Inflammatory macrophage treated with lipopolysaccharide for 1 hour (primary cell): ENCODE data around the gene TSHZ2.
A peak's percentile ranks its signal among the peaks of the same experiment; 100 is the strongest.
"Not testable (repeated sequence)": the region's sequence is repeated elsewhere in the genome, so short reads cannot be mapped to it uniquely, and the experiment has no call there.

Experiments
- DNase-seq, 2 donors: peaks; one replicate each; pipeline ENCODE4 v3.0.0-alpha.2; 2020 to 2022

The TSHZ2 gene

DNA sequence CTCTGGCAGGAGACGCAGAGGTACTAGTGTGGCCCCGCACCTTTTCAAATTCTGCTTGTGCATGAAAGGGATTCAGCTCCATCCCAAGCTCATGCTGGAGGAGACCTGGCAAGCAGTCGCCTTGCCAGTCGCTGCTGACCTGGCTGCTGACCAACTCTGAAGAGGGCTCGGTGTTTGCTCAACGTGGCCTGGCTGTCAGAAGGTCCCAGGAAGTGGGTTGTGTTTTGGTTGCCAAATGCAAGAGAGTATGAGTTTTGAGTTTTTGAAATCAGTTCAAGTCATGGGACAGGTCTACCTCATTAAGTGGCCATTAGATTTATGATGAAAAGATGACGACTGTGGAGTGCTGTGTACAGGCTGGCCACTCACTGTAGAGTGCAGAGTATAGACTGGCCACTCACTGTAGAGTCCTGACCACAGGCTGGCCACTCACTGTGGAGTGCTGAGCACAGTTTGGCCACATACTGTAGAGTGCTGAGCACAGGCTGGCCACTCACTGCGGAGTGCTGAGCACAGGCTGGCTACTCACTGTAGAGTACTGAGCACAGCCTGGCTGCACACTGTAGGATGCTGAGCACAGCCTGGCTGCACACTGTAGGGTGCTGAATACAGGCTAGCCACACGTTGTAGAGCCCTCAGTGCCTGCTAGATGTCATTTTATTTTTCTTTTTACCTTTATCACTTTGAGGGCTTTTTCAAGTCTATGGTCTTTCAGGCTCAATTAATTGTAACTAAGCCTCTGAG, 427.6 kb downstream of the TSHZ2 start:
- DNase-seq = no peak

DNA sequence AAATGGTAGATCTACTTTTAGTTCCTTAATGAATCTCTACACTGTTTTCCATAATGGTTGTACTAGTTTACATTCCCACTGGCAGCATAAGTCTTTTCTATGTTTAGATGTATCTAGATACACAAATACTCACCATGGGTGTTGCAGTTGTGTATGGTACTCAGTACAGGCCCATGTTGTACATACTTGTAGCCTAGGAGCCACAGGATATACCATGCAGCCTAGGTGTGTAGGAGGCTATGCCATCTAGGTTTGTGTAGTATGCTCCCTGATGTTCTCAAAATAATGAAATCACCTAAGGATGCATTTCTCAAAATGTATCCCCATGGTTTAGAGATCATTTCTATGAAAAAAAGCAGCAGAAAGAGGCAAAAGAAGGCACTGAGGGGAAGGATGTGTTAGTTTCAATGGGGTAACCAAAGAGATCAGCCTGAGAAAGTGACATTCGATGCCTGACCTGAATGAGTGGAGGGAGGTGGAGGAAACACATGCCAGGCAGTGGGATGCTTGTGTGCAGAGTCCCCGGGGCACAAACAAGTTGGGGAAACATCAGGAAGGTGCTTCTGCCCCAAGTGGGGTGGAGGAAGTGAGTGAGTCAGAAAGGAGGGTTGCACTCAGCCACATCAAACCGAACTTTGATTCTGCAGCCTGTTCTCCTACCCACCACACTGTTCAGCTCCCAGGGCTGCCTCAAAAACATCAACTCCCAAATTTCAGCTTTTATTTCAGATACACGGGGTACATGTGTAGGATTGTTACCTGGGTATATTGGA, 430.3 kb downstream of the TSHZ2 start:
- no peak for DNase-seq

DNA sequence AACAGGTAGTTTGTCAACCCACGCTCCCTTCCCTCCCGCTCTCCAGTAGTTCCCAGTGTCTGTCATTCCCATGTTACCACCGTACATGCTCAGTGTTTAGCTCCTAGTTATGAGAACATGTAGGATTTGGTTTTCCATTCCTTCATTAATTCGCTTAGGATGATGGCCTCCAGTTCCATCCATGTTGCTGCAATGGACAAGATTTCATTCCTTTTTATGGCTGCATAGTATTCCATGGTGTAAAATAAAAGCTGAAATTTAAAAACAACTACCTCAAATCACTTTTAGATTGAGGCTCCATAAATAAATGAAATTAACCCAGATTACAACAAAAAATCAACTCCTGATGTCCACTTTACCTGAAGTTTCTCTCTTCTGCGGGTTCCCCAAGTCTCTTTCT, 430.9 kb downstream of the TSHZ2 start:
- DNase-seq = no peak

DNA sequence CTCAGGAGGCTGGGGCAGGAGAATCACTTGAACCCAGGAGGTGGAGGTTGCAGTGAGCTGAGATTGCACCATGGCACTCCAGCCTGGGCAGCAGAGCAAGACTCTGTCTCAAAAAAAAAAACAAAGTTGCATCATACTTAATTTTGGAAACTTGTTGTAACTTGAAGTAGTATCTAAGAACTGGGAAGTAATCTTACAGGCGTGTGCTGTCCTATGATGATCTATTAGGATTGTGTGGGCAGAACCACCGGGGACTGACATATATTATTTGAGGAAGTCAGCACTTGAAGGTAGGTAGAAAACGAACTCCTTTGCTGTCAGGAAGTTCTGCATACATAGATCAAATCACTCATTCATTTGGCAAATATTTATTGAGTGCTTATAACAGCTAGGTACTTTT, 433.0 kb downstream of the TSHZ2 start:
- DNase-seq = peak; percentile 25 to 58

DNA sequence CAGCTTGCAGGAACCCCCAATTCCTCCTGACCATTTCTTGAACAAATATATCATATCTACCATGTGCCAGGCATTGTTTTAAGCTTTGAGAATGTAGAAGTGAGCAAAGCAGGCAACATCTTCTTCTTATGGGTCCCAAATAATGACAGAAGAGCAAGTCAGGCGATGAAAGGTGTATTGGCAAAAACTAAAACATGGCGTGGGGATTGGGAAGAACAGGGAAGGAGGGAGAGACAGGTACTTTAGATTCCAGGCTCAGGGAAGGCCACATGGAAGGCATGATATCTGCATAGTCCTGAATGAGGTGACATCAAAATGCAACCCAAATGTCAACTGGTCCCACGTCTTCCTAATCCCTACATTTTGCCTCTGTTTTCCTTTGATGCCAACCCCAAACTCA, 434.4 kb downstream of the TSHZ2 start:
- no peak for DNase-seq

DNA sequence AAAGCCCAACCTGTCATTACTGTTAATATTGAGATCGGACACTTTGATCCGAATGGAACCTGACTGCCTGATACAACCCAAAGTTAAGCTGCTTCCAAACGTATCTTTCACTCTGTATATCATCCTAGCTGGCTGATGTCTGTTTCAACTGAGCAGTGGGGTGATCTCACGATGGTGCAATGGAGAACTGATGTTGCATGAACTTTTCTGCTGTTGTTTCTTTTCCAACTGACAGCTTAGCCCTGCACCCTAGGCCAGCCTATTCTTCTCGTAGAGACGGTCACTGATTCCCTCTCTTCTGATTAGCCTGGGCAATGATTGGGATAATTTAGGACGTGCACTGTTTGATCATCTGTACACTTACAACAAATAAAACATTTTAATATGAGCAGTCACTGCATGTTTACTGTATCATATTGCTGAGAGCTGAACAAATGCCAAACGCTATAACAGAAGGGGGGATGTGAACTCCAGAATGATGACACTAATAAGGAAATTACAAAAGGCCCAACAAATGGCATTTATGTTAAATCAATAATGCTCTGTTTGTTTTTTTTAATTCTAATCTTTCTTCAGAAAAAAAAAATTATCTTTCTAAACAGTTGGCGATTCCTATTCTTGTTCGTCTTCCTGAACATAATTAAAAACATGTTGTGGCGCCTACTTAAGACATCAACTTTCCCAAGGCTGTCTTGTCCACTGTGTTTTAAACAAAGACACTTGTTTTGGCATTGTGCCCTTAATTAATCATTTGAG, 436.7 kb downstream of the TSHZ2 start:
- no peak for DNase-seq

DNA sequence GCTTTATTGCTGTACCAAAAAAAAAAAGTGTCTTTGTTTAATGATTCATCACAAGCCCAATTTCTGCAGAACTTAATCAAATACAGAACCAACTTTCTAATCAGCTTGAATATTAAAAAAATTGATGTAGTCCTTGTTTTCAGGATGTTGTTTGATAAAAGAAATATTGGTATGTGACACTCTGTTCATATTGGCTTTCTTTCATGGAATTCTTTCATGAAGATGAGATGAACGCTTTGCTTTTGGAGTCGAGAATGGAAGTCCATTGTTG, 437.2 kb downstream of the TSHZ2 start:
- no peak for DNase-seq

DNA sequence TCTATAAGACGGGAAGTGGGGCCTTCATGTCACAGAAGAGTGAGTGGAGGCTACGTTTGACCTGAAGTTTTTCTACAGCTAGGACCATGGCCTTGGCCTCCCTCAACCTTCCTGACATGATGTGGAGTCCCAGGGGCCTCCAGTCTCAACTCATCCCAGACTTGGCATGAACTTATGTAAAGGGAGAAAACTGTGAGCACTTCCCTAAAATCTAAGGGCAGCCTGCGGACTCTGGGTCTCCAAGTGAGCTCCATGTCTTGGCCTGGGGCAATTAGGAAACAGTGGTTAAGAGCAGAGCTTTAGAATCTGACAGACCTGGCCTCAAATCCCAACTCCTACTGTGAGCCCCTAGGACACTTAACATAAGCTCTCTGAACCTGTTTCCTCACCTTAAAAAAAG, 439.0 kb downstream of the TSHZ2 start:
- DNase-seq = no peak

DNA sequence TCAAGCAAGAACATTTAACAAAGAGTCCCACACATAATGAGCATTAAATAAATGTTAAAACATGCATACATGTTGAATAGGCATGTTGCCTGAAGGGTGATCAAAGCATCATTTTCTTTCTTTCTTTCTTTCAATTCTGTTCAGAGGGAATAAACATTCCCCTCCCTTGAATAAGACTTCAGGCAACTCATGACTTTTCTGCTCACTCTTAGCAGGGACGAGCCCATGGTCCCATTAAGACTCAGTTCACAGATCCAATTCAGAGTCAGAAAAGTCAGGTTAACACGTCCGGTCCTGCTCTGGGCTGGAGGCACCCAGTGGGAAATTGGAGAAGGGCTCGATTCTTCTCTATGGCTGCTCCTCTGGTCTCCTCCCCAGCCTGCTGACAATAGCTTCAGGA, 439.7 kb downstream of the TSHZ2 start:
- no peak for DNase-seq

DNA sequence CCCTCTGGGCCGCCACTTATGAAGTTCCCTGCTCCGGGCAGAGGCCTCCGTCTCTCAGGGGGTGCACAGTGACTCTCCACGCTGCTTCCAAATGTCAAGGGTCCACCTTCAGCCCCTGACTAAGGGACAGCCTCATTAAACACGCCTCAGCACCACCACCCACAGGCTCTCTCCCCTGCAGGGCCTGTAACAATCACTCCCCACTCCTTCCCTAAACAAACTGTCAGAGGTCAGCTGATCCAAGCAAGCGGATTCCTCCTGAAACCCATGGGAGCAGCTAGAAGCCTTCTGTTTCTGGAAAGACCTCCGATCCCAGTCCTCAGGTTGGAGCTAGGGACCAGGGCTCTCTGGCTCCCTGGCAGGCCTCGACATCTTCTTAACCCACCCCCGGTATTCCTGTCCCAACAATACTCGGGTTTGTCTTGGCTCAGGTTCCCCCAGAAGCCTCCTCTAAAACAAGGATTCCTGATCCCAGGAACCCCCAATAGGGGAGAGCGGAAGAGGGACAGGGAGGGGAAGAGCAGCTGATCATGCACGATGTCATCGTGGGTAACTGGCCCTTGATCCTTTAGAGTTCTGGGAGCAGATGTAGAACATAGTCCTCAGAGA, 440.5 kb downstream of the TSHZ2 start:
- no peak for DNase-seq

DNA sequence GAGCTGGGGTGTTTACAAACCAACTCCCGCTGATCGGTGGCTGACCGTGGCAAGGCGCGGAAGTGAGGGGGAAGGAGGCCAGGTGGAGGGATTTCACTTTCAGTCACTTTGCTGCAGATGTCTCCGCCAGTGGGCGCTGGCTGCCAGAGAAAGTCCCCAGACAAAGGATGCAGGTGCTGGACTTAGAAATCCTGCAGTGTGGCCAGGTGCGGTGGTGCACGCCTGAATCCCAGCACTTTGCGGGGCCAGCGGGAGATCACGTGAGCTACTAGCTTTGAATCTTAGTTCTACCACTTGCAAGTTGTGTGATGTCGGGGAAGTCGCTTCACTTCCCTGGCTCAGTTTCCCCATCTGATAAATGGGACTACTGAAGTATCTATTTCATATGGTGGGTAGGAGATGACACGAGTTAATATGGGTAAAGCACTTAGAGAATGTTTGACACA, 441.1 kb downstream of the TSHZ2 start:
- peak in 1 of 2 donors; percentile 5 for DNase-seq

DNA sequence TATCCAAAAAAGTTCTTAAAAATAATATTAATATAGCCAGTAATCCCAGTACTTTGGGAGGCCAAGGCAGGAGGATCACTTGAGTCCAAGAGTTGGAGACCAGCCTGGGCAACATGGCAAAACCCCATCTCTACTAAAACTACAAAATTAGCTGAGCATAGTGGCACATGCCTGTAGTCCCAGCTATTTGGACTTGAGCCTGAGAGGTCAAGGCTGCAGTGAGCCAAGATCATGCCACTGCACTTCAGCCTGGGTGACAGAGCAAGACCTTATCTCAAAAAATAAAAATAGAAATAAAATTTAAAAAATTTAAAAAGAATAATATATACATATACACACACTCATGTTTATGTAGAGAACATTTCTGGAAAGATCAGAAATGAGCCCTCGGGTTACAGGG, 441.7 kb downstream of the TSHZ2 start:
- not testable (repeated sequence) for DNase-seq

DNA sequence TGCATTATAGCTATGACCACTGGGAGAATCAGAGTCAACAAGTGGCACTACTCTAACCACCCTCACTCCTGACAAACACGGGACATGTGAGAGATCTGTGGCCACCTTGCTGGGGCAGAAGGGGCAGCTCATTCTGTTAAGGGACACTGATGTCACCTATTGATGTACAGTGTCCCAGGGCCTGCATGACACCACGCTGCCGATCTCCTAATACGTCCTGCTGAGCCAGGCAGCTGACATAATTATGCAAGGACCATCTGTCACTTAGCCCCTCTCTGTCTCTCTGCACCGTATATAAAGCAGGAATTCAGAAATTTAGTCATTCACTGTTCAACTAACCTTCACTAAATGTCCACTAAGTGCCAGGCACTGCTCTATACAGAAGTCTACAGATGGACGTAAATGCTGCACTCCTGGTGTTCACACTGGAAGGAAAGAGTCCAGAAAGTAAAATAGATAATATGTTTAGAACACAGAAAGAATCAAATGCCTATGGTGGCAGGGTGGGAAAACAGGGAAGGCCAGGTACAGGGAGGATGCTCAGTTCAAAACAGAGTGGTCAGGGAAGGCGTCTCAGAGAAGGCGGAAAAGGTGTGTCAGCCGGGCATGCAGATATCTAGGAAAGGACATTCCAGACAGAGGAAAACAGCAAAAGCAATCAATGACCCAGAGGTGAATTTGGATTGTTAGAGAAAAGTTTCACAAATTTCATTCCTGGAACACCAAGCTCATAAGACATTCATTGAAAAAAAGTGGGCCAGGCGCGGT, 447.7 kb downstream of the TSHZ2 start:
- no peak for DNase-seq

DNA sequence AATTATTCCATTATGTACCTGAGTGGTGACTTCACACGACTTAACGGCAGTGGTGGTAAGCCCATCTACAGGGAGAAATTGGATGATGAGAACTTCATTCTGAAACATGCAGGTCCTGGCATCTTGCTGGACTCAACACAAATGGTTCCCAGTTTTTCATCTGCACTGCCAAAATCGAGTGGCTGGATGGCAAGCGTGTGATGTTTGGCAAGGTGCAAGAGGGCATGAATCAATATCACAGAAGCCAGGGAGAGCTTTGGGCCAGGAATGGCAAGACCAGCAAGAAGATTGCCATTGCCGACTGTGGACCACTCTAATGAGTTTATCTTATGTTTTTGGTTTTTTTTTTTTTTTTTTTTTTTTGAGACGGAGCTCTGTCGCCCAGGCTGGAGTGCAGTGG, 449.2 kb downstream of the TSHZ2 start:
- DNase-seq = no peak

DNA sequence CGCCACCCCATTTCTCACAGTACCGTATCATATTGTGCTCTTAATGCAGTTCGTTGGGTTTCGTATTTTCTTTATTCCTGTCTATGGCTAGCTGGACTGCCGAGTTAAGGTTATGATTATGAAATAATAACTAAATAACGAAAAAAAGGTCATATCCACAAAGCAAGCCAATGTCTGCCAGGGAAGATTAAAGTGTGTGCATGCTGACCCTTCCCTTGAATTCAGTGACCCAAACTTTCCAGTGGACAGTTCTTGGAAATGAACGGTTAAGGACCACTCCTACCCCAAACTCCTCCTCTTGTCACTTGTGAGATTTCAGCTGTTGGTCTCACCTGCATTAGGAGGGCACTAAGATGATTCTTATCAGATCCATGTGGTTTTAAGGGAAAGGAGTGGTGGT, 449.9 kb downstream of the TSHZ2 start:
- no peak for DNase-seq

DNA sequence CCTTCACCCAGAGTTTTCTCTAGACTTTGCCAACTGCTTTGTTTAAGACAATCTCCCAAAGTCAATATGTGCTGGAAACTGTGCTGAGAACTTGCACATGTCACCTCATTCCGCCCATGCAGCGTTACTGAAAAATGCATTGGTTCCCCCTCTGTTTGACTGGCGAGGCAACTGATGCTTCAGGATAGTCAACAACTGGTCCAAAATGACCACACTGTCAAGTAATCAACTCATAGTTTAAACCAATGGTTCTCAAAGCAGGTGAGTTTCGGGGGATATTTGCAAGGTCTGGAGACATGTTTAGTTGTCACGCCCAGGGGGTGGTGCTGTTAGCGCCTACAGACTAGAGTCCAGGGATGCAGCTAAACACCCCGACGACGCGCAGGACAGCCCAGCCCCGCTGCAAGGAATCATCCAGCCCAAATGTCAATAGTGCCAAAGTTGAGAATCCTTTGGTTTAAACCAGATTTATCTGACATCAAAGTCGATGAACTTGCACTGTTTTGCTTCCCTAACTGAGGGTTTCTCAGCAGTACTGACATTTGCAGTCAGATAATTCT, 451.5 kb downstream of the TSHZ2 start:
- DNase-seq = no peak

DNA sequence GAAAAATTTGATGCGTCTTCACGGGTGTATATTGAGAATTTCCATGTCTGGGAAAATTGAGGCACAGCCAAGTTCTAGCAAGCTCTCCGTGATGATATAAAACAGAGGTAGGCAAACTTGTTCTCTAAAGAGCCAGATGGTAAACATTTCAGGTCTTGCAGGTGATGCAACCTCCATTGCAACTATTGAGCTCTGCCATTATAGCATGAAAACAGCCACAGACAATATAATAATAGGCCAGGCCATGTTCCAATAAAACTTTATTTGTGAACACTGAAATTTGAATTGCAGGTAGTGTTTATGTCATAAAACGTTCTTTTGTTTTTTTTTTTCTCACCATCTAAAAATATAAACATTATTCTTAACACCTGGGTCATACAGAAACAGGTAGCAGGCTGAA, 453.3 kb downstream of the TSHZ2 start:
- no peak for DNase-seq

DNA sequence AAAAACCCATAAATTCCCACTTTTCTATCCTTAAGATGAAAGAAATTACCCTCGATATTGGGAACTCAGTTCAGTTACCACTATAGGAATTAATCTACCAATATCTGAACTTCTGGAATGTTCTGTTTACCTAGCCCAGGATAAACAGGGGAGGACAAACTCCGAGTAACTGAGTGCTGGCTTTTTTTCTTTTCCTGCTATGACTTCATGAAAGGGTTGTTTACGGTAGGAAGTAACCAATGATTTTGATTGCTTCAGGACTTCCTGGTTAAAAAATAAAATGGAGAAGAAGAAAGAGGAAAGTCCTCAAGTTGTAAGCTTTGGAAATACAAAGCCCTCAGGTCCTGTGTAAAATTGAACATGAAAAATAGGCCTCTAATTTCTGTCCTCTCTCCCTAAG, 453.8 kb downstream of the TSHZ2 start:
- peak; percentile 25 to 28 for DNase-seq

DNA sequence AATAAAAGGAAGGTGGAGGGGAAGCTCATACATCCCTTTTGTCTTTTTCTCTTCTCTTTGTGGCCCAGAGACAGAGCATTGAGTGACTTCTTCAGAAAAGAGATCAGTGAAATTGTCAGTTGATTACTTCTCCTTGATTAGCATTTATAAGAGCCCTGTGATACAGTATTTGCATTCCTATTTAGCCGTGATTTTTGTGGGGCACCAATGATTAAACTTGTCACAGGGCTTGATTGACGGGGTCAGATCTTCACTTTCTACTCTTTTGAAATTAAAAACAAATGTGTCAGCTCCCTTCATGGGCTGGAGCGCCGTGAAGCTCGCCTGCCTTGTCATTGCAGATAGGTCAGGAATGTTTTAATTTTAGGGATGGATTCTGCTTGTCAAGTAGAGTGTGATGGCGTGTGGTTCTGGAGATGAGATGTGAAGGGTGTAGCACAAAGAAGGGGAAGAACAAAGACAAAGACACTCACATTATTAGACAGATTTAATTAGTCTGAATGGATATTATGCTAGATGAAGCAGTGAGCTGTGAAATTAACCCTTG, 454.7 kb downstream of the TSHZ2 start:
- no peak for DNase-seq

DNA sequence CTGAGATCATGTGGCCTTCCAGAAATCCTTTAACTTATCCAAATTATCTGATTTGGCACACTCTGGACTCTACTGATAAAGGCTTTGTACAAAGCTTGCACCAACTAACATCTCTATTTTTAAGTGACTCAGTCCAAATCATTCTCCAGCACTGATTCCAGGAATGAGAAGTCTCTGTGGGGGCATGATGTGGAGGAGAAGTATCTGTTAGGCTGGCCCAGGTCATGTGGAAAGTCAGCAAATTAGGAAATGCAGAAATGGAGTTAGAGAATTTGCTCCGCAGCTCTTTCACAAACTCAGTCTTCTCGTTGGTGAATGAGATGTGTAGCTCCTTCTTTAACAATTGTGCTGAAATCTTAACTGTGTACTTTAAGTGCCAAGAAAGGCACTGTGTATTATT, 455.8 kb downstream of the TSHZ2 start:
- DNase-seq = no peak

DNA sequence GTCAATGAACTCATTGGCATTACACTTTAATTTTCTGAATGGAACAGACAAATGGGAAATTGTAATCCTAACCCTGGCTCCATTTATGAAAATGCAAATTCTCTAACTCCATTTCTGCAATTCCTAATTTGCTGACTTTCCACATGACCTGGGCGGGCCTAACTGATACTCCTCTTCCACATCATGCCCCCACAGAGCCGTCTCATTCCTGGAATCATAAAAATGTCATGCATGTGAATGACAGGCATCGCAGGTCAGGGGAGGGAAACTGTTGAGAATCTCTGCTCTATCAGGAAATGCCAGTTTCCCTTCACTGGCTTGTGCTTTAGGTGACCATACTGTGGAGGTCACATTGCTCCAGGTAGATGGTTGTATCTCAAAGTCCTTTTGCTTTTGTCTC, 456.4 kb downstream of the TSHZ2 start:
- no peak for DNase-seq

DNA sequence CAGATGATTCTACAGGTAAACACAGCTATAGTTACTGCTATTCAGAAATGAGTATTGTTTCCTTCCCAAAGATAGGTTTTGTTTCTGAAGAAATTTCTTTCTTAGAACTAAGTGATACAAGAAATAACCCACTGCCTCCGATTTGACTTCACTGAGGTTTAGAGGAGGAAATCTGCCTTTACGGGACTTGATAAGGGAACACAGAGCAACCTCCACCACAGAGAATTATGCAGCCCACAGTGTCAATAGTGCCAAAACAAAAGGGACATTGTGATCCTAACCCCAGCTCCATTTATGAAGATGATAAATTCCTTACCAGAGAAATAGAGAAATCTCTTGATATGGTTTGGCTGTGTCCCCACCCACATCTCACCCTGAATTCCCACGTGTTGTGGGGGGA, 456.8 kb downstream of the TSHZ2 start:
- no peak for DNase-seq
